HL-60/S4 treated with phorbol 12-myristate 13-acetate at 8.2 ng/mL for 4 days and 3 days (cell line): ENCODE data around the gene DUSP2.

ENCODE experiments used
- in situ Hi-C: fragments of 300-500 bp; cut with MboI; formaldehyde crosslinking; loops from 2 replicates; pipeline ENCODE4 v1.15.0; 2022; ENCODE audit warnings: low sequenced_read_pairs

Gene DUSP2

DNA sequence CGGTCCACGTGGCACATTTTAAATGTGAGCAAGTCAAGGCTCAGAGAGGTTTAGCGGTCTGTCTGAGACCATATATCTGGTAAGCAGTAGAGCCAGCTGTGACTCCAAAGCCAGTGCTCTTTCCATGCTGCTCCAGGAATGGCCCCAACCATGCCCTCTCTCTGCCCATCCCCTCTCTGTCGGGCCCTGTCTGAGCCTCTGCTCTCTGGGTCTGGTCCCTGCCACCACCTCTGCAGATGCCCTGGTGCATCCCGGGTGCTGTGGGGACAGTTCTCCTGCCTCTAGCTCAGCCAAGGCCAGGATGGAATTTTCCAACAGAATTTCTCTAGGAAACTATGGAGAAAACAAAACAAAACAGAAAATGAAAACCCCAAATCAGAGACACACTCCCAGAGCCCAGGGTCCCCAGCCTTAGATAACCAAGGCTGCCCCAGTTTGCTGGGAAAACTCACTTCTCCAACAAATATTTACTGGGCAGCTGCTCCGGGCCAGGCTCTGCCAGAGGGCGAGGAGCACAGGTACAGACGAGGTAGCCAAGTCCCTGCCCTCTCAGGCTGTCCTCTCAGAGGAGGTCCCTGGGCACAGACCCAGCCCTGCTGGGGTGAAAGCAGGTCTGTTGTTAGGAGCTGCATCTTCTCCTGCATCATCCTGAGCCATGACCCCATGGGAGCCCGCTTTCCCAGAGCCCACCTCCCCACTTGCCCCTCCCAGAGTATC lies 38.1 kb downstream of the DUSP2 start:
- in situ Hi-C loops, result loop anchor here (25.0 kb wide), 1 partner anchor 95 kb away; no protein-coding TSS in a partner anchor

GRCh38 chr2:96105994-96106715 lies 39.1 kb downstream of the DUSP2 start:
- in situ Hi-C loops, result loop anchor here (25.0 kb wide), 1 partner anchor 94 kb away; no protein-coding TSS in a partner anchor

GRCh38 chr2:96105152-96105915 lies 39.9 kb downstream of the DUSP2 start:
- in situ Hi-C loops, result loop anchor here (25.0 kb wide), 1 partner anchor 93 kb away; no protein-coding TSS in a partner anchor

DNA sequence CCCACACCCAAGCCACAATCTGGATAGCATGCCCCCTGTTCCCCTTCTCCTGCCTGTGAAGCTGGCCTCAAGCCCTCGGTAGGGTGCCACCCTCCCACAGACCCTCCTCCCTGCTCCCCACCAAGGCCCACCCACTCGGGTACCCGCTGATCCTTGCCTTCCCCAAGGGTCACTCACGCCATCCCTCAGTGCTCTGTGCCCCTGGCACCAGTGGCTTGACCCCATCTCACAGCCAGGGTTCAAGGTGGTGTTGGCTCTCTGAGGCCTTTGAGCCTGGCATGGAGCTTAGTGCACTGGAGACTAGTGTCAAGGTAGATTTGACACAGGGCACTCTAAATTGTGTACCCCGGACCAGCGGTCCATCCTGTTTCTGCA lies 40.8 kb downstream of the DUSP2 start:
- in situ Hi-C loops, result loop anchor here (25.0 kb wide), 1 partner anchor 92 kb away; no protein-coding TSS in a partner anchor

- in situ Hi-C loops, result loop anchor here (25.0 kb wide), 1 partner anchor 92 kb away; no protein-coding TSS in a partner anchor
These were observed 41.3 kb downstream of the DUSP2 start for GRCh38 chr2:96103761-96104486.

- in situ Hi-C loops, result loop anchor here (25.0 kb wide), 1 partner anchor 91 kb away; no protein-coding TSS in a partner anchor
These were observed 42.0 kb downstream of the DUSP2 start for GRCh38 chr2:96103187-96103601.

- in situ Hi-C loops, result loop anchor here (25.0 kb wide), 1 partner anchor 90 kb away; no protein-coding TSS in a partner anchor
These were observed 42.5 kb downstream of the DUSP2 start for GRCh38 chr2:96102596-96103186.

DNA sequence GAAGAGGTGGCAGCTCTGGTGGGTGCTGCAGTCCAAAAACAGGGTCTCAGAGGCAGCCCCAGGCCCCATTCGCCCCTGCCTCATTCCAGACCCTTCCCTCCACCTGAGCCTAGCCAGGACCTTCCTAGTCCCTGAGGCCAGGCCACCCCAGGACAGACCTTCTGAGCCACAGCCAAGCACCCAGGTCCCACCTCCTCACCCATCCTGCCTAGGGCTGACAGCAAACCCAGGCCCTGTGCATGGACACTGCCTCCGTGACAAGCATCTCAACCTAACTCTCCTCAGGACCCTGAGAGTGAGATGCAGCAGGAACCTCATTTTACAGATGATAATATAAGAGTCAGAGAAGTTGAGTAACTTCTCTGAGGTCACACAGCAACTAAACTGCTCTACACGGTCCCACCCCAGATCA lies 44.3 kb downstream of the DUSP2 start:
- in situ Hi-C loops, result loop anchor here (25.0 kb wide), 1 partner anchor 89 kb away; no protein-coding TSS in a partner anchor

DNA sequence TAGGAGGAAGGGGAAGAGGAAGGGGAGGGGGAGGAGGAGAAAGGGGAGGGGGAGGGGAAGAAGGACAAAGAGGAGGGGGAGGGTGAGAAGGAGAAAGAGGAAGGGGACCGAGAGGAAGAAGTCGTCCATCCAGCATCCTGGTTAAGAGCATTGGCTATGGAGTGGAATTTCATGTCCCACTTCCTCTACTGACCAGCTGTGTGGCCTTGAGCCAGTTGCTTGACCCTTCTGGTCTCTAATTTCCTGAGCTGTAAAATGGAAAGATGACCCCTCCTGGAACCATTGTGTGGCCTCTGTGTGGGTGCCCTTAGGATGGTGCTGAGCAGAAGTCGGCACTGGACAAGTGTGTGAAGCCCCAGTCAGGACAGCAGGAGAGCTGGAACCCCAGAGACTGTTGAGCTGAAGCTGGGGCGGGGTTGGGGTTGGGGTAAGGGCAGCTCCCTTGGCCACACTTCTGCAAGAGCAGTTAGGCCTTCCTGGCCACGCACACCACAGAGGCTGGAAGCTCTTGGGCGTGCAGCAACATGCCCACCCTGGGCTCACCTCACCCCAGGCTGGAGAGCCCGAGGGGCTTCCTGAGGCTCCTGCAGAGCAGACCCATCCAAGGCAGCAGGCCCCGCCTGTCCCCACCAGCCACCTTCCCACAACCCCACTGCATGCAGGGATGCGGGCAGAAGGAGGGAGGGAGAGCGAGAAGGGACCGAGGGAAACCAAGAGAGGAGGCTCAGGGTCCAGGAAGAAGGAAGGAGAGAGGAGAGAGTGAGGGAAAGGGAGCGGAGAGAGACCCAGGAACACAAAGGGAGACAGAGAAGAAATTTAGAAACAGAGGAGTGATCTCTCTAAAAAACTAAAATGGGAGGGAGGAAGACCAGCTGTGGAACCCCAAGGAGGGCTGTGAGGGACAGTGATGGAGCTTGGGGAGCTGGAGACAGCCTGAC lies 45.1 kb downstream of the DUSP2 start:
- in situ Hi-C loops, result loop anchor here (25.0 kb wide), 1 partner anchor 88 kb away; no protein-coding TSS in a partner anchor

GRCh38 chr2:96098900-96099590 lies 46.2 kb downstream of the DUSP2 start:
- in situ Hi-C loops, result no loop called here

DNA sequence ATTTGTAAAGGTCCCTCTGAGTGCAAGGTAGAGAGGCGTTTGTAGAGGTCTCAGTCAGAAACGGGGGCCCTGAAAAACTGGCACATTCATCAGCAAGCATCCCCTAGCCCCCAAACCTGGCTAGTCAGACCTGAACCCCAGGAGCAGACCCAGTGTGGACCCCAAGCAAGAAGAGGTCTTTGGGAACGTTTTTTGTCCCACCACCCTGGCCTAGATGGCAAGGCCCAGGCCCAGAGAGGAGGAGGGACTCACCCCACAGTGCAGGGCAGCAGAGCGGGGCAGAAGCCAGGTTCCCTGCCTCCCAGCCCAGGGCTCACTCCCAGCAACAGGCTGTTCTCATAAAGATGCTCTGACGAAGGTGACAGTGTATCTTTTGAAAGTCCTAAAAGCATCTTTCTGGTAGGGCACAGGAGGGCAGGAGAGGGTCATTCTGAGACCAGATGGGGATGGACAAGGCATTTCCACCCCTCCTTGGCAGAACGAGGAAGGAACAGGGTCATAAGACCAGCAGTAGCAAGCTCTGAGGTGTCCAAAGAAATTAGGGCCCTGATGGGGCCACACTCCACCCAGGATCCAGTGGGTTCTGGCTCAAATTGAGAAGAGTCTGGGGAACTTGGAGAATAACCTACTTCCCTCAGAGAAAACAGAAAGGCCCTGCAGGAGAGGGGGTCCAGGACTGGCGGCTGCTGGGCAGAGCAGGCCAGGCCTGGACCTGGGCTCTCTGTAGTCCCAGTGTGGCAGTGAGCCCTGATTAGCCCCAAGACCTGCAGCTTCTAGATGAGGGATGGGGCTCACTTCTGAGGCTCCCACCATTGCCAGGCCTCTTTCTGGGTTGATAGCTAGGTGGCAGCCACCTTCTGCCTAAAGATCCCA lies 47.1 kb downstream of the DUSP2 start:
- in situ Hi-C loops, result no loop called here

DNA sequence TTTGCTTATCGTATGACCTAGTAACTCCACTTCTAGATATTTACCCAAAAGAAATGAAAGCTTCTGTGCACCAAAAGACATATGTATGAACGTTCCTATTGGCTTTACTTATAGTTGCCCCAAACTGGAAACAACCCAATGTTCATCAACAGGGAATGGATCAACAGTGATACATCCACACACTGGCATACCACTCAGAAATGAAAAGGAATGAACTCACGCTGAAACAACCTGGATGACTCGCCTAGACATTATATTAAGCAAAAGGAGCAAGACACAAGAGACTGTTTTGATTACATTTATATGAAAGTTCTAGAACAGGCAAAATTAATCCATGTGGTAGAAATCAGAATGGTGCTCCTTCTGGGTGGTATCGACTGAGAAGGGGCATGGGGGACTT lies 47.8 kb downstream of the DUSP2 start:
- in situ Hi-C loops, result no loop called here

DNA sequence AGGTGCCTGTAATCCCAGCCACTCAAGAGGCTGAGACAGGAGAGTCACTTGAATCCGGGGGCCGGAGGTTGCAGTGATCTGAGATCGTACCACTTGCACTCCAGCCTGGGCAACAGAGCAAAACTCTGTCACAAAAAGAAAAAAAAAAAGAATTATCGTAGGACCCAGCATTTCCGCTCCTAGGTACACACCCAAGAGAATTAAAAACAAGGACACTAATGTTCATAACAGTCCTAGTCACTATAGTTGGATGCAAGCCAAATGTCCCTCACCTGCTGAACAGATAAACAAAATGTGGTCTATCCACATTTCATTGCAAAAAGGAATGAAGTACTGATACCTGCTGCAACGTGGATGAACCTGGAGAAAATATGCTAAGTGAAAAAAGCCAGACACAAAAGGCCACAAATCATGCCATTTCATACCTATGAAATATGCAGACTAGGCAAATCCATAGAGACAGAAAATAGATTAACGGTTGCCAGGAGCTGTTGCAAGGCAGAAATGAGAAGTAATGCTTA lies 50.1 kb downstream of the DUSP2 start:
- in situ Hi-C loops, result no loop called here

DNA sequence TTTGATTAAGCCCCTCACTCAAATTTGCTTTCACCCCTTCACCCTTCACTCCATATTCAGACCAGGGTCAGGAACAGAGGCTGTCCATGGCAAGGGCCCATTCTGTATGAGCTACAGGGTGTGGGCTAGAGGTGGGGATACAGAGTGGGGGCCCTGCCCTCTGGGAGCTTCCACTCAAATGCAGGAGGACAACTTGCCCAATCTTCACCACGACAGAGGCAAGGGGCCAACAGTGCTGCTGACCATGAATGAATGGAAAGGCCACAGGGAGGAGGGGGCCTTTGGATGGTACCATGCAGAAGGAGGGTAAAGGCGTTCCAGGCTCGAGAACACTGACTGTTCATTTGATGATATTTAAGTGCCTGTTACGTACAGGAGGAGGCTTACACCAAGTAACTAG lies 51.7 kb downstream of the DUSP2 start:
- in situ Hi-C loops, result no loop called here
